HG03439 (cell line): ENCODE measurements around the gene MSH2.

ENCODE experiments used
- ATAC-seq: cut with Tn5 transposase; IDR thresholded peaks from one replicate; pipeline ENCODE4 v1.9.1; 2021; ENCODE audit warnings: mild to moderate bottlenecking, moderate library complexity; ENCODE audit not compliant: unreplicated experiment

The MSH2 gene

GRCh38 chr2:47471429-47472116, 68.6 kb downstream of the MSH2 start:
- ATAC-seq = no peak

DNA sequence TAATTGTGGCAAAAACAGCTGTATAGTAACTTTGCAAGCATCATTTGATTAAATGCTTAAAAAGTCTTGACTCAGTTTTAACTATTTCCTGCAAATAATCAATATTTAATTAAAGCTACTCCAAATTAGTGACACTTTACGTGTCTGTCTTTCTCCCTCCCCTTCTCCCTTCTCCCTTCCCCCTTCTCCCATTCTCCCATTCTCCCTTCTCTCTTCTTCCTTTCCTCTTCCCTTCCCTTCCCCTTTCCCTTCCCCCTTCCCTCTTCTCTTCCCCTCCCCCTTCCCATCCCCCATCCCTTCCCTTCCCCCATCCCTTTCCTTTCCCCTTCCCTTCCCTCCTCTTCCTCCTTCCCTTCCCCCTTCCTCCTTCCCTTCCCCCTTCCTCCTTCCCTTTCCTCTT, 76.9 kb downstream of the MSH2 start:
- no peak for ATAC-seq

DNA sequence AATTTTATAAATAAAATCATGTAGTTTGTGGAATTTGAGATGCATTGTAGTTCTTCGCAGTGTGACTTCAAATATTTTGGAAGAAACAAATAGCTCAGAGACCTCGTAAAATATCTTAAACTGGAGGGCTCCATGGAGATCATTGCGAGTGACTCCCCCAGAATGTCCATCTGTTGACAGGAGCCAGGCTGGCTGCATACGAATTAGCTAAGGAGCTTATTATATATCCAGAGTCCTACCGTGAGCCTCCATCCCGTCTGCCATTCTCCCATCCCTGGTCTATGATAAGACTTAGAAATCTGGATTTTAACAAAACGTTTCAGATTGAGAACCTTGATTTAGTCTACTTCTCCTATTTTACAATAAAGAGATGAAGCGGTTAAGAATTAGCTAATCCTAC, 80.2 kb downstream of the MSH2 start:
- ATAC-seq = no peak

- no peak for ATAC-seq
Observed at GRCh38 chr2:47484396-47484795, 81.4 kb downstream of the MSH2 start.

DNA sequence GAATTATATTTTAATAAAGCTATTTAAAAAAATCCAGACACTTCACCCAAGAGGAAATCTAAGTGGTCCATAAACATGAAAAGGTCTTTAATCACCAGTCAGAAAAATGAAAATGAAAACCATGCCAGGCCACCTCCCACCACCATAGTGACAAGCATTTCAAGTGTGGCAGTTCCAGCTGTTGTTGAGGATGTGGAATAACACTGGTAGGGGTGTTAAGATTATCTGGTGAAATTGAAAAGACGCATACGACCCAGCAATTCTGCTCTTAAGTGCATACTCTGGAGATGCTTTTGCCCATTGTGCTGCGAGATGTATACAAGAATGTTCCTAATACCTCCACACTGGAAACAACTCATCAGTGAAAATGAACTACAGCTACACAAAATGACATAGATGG, 82.2 kb downstream of the MSH2 start:
- ATAC-seq = no peak

GRCh38 chr2:47485751-47486300, 82.9 kb downstream of the MSH2 start:
- ATAC-seq = no peak

DNA sequence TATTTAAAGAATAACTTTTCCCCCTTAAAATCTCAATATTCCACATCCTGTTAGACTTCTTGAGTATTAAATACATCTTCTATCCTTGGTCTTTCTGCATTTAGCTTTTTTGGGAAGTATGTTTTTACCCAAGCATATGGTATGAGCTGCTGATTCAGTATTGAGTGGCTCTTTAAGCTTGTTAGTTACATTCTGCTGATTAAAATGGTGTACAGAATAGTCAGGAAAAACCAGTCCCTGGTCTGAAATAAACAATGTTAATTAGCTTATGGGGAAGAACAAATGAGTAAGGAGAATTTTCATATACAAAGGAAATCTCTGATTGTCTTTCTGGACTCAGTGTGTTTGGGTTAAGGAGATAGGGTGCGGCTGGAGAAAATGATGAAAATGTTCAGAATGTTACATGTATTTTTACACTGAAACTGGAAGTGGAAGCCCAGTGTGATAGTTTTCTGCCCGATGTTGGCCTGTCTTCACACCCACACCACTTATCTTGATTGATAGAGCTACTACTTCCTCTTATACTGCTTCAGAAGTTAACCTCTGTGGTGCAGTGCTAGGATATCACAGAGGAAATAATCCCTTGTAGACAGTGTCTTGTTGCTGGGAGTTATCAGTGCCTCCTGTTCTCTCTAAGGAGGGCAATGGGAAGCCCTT, 84.0 kb downstream of the MSH2 start:
- ATAC-seq = no peak

- no peak for ATAC-seq
Observed at GRCh38 chr2:47487498-47487875, 84.5 kb downstream of the MSH2 start.

GRCh38 chr2:47488870-47489584, 86.1 kb downstream of the MSH2 start:
- no peak for ATAC-seq

- ATAC-seq = no peak
Observed at GRCh38 chr2:47490406-47490805, 87.5 kb downstream of the MSH2 start.

- ATAC-seq = no peak
Observed at GRCh38 chr2:47493317-47494035, 90.5 kb downstream of the MSH2 start.

DNA sequence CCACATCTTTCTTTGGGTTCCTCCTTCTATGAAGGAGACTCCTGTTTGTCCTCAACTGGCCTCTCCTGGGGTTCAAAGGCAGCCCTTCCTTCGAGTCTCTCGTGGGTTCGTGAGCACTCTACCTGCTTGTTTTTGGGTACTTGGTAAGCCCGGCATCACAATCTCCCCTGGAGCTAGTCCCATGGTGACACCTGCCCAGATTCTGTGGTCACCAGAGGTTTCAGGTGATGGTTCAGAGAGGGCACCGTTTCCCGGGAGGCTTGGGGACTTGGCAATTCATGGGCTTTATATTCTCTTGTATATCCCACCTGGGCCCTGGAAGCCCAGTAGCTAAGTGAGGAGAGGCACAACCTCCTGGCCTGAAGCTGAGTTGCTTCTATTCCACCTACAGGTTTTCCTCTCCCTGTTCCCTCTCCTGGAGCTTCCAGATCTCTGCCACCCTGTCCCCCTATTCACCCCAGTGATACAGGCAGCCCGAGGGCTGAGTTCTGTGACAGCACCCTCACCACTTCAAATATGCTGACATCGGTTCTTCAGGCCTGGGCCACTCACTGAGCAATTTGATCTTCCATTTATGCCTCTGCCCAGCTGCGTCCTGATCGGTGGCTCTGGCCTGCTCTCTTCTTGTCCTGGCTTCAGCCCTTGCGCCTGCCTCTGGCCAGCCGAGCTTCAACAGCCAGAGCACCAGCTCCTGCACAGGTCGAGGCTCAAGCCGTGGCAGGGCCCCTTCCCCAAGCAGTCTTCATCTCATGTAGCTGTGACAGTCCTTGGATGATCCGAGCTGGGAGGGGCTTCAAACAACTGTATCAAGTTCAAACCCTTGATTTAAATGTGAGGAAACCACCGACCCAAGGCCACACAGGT, 91.5 kb downstream of the MSH2 start:
- ATAC-seq = no peak

- no peak for ATAC-seq
Observed at GRCh38 chr2:47497843-47498460, 95.0 kb downstream of the MSH2 start.

DNA sequence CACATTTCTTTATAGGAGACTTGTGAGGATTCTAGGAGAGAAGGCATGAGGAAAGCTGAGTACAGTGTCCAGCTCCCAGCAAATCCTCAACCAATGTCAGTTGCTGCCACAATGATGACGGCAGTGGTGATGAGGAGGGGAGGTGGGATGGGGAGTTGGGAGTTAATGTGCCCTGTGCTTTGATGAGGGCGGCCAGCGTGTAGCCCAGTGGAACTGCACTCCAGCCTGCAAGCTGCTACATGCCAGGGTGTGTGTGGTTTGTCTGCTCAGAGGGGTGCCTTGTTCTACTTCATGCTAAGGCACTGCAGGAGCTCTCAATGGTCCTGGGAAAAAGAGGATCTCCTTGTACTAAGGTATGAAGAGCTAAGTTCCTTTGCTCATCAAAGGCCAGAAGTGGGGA, 96.1 kb downstream of the MSH2 start:
- ATAC-seq = no peak

GRCh38 chr2:47499621-47500309, 96.8 kb downstream of the MSH2 start:
- ATAC-seq = no peak

- ATAC-seq = no peak
Observed at GRCh38 chr2:47501374-47502200, 98.6 kb downstream of the MSH2 start.

DNA sequence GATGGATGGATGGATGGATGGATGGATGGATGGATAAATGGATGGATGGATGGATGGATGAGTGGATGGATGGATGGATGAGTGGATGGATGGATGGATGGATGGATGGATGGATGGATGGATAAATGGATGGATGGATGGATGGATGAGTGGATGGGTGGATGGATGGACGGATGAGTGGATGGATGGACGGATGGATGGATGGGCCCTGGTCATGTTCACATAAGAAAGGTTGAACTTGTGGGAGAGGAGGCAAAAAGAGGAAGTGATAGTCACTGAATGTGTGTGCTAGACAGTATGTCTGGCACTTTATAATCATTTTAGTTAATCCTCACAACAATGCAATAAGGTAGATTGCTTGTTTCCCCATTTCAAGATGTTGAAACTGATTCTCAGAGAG, 99.5 kb downstream of the MSH2 start:
- peak; percentile 57 for ATAC-seq

DNA sequence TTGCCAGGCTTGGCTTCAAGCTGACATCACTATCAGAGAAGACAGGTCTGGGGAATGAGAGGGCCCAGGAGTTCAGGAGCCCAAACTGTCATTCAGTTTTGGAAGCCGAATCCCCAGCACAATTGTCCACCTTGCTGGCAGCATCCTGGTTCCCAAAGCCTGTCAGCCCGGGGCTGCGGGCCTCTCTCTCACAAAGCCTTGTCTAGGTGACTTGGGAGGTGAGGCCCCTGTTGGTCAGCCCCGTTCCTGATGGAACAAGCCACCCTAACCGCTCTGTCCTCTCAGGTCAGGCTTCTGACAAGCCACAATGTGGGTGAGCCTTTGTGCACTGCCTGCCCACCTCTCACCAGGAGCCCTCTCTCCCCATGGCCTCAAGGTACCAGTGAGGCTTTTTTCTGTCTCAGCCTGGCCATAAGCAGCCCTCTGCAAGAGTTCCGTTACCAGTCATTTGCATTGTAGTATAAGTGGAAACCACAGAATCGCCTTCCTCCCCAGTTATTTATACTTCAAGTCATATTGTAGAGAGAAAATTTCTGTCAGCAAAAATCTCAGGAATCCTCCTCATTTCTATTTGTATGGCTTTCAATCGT, 100.6 kb downstream of the MSH2 start:
- peak; percentile 53 for ATAC-seq
